HCT116 (cell line): ENCODE results near the gene KCNH3. TPM values are rescaled to one million over a fixed set of nuclear protein-coding genes. Genes with fewer than 3 reads are reported as not detected.

ENCODE experiments used
- ATAC-seq: fragments of 200-7000 bp; cut with Tn5 transposase; 2 replicates; pipeline ENCODE4 v1.9.1; 2020; ENCODE audit warnings: mild to moderate bottlenecking, moderate library complexity
- BruUV-seq: library from RNA; stranded (reverse); fragments of 400-500 nt; replicated peaks from 2 replicates; lab custom pipeline; 2021; lab: Mats Ljungman, UMichigan
- CTCF ChIA-PET: fragments of 300-600 bp; sonication (Branson Sonifier 250); formaldehyde crosslinking; loops from one replicate; lab custom pipeline; 2021; ENCODE audit warnings: antibody characterized with exemption; lab: Charles Lee
- POLR2A ChIA-PET: fragments of 300-600, 350-600 bp; sonication (Branson Sonifier 250); formaldehyde crosslinking; loops from one replicate; lab custom pipeline; 2021; ENCODE audit warnings: antibody characterized with exemption; lab: Charles Lee
- RAD21 ChIA-PET, 2 experiments: fragments of 300-600 bp; sonication (Branson Sonifier 250); formaldehyde crosslinking; loops; one replicate each; lab custom pipeline; 2023; ENCODE audit warnings: low total read pairs in 2 of 2; ENCODE audit not compliant: uncharacterized antibody in 2 of 2, unreplicated experiment in 2 of 2, low non-redundant PET in 1 of 2; lab: Charles Lee
- DNase-seq: peaks from one replicate; pipeline ENCODE4 v3.0.0-alpha.2; 2010; ENCODE audit warnings: low read depth, low spot score
- H2AFZ ChIP-seq: fragments of 200-600 bp; shearing (Covaris generic), sonication (generic); 2 replicates; pipeline ENCODE4 v1.6.1; 2017; ENCODE audit warnings: low read depth, mixed run types, mixed read lengths, antibody characterized with exemption, low read length; ENCODE audit not compliant: poor library complexity, severe bottlenecking
- H3K27ac ChIP-seq: 2 replicates; pipeline ENCODE4 v1.5.1; 2012; ENCODE audit warnings: low read depth, low read length
- H3K27me3 ChIP-seq: fragments of 200-600 bp; sonication (generic); 2 replicates; pipeline ENCODE4 v1.6.1; 2016; ENCODE audit warnings: mixed run types, low read length, mixed read lengths; ENCODE audit not compliant: insufficient read depth
- H3K36me3 ChIP-seq, 2 experiments: fragments of 200-500 bp in 1 of 2; fragments of 200-600 bp in 1 of 2; sonication (Bioruptor generic) in 1 of 2; sonication (generic) in 1 of 2; 2 replicates each; pipeline versions ENCODE4 v1.5.1 to v1.6.1; 2014 to 2016; ENCODE audit warnings: low read length in 2 of 2, inconsistent platforms in 1 of 2, mixed read lengths in 1 of 2, mixed run types in 1 of 2; ENCODE audit not compliant: insufficient read depth in 2 of 2, control insufficient read depth in 1 of 2
- H3K4me1 ChIP-seq, 2 experiments: fragments of 200-600 bp in 1 of 2; sonication (generic) in 1 of 2; 2 replicates each; pipeline versions ENCODE4 v1.5.1 to v1.6.1; 2012 to 2017; ENCODE audit warnings: low read length in 2 of 2, inconsistent platforms in 1 of 2, mild to moderate bottlenecking in 1 of 2, mixed read lengths in 1 of 2, mixed run types in 1 of 2, moderate library complexity in 1 of 2; ENCODE audit not compliant: insufficient read depth in 2 of 2, control insufficient read depth in 1 of 2
- H3K4me2 ChIP-seq: fragments of 200-600 bp; sonication (generic); 2 replicates; pipeline ENCODE4 v1.6.1; 2017; ENCODE audit warnings: mixed run types, low read length, mixed read lengths
- H3K4me3 ChIP-seq, 2 experiments: fragments of 200-600 bp in 1 of 2; sonication (generic) in 1 of 2; replicated peaks in 1 of 2; 2 replicates each; pipeline ENCODE4 v1.5.1; 2011 to 2016; ENCODE audit warnings: low read length in 2 of 2, control low read depth in 1 of 2, low read depth in 1 of 2, mild to moderate bottlenecking in 1 of 2, mixed read lengths in 1 of 2, mixed run types in 1 of 2
- H3K79me2 ChIP-seq: fragments of 200-600 bp; sonication (generic); 2 replicates; pipeline ENCODE4 v1.6.1; 2017; ENCODE audit warnings: mild to moderate bottlenecking, mixed run types, low read length, moderate library complexity, mixed read lengths; ENCODE audit not compliant: insufficient read depth
- H3K9ac ChIP-seq: fragments of 200-600 bp; sonication (generic); 2 replicates; pipeline ENCODE4 v1.6.1; 2016; ENCODE audit warnings: low read length, mixed read lengths
- H3K9me2 ChIP-seq: fragments of 200-600 bp; sonication (generic), shearing (Covaris generic); 2 replicates; pipeline ENCODE4 v1.6.1; 2017; ENCODE audit warnings: mixed run types, mild to moderate bottlenecking, moderate library complexity; ENCODE audit not compliant: insufficient read depth
- H3K9me3 ChIP-seq, 2 experiments: fragments of 200-500 bp in 1 of 2; fragments of 200-600 bp in 1 of 2; sonication (Bioruptor generic) in 1 of 2; sonication (generic) in 1 of 2; 2 replicates each; pipeline ENCODE4 v1.6.1; 2014 to 2017; ENCODE audit warnings: low read length in 2 of 2, mixed read lengths in 2 of 2, inconsistent platforms in 1 of 2, low read depth in 1 of 2, mild to moderate bottlenecking in 1 of 2, mixed run types in 1 of 2, moderate library complexity in 1 of 2; ENCODE audit not compliant: control insufficient read depth in 1 of 2, insufficient read depth in 1 of 2
- H4K20me1 ChIP-seq: fragments of 200-600 bp; sonication (generic), shearing (Covaris generic); 2 replicates; pipeline ENCODE4 v1.6.1; 2017; ENCODE audit warnings: mixed run types, mild to moderate bottlenecking, moderate library complexity; ENCODE audit not compliant: insufficient read depth
- CBX3 ChIP-seq: IDR thresholded peaks from 2 replicates; pipeline ENCODE4 v1.6.1; 2012; ENCODE audit warnings: low read depth
- EZH2 ChIP-seq: fragments of 200-600 bp; sonication (generic); IDR thresholded peaks from 2 replicates; pipeline ENCODE4 v1.6.1; 2017; ENCODE audit warnings: antibody characterized with exemption, mixed run types
- EZH2phosphoT487 ChIP-seq: fragments of 200-600 bp; IDR thresholded peaks from 2 replicates; pipeline ENCODE4 v1.6.1; 2018; ENCODE audit warnings: antibody characterized with exemption, borderline replicate concordance
- ZFX ChIP-seq: fragments of 450-650 bp; IDR thresholded peaks from 2 replicates; pipeline ENCODE4 v1.6.1; 2017
- intact Hi-C: fragments of 100-400 bp; cut with micrococcal nuclease; formaldehyde crosslinking; loops from 2 replicates; pipeline ENCODE4 v1.10.0; 2022
- total RNA-seq: library from RNA; stranded (reverse); gene quantifications from one replicate; pipeline ENCODE4 v1.2.1, GENCODE V29; 2021; ENCODE audit not compliant: unreplicated experiment
- TF ChIP-seq, protein P1 (sequence below): IDR thresholded peaks from 2 replicates; pipeline ENCODE4 v1.6.1; 2011; ENCODE audit warnings: mild to moderate bottlenecking, low read length, moderate library complexity; ENCODE audit not compliant: insufficient replicate concordance; ENCODE audit errors: extremely low read depth

The KCNH3 gene
- total RNA-seq, 1 experiment from 2014 or later = 35.3 TPM

GRCh38 chr12:49543914-49544815 lies 5.3 kb downstream of the KCNH3 start:
- H3K4me3 ChIP-seq = no peak overlapping the region
- H3K4me2 ChIP-seq = no peak overlapping the region
- peaks cover 9 to 17% of the 10 kb centered on the region in 2 experiments for H3K4me1 ChIP-seq
- 0 out of 2 replicates have a peak, but pooled peaks have one; percentile 7 for TF ChIP-seq ZFX
- no peak for TF ChIP-seq EZH2phosphoT487
- TF ChIP-seq EZH2 = no peak
- TF ChIP-seq CBX3 = no peak
- TF ChIP-seq, protein P1, sequence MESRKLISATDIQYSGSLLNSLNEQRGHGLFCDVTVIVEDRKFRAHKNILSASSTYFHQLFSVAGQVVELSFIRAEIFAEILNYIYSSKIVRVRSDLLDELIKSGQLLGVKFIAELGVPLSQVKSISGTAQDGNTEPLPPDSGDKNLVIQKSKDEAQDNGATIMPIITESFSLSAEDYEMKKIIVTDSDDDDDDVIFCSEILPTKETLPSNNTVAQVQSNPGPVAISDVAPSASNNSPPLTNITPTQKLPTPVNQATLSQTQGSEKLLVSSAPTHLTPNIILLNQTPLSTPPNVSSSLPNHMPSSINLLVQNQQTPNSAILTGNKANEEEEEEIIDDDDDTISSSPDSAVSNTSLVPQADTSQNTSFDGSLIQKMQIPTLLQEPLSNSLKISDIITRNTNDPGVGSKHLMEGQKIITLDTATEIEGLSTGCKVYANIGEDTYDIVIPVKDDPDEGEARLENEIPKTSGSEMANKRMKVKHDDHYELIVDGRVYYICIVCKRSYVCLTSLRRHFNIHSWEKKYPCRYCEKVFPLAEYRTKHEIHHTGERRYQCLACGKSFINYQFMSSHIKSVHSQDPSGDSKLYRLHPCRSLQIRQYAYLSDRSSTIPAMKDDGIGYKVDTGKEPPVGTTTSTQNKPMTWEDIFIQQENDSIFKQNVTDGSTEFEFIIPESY = no peak
- ATAC-seq (no peak), DNase-seq (no peak)
- no peaks in the 10 kb centered on the region for H3K9me3 ChIP-seq
- H3K27me3 ChIP-seq = no peaks in the 10 kb centered on the region
- H3K9ac ChIP-seq = no peak overlapping the region
- no peak overlapping the region for H3K27ac ChIP-seq
- peaks cover 16% of the 10 kb centered on the region for H3K79me2 ChIP-seq
- peaks cover 0 to 7% of the 10 kb centered on the region in 2 experiments; a peak in 2 of 4 replicates for H3K36me3 ChIP-seq
- BruUV-seq = no TSS peak
- no peaks in the 10 kb centered on the region for H3K9me2 ChIP-seq
- POLR2A ChIA-PET = no interaction called here
- RAD21 ChIA-PET = interaction anchor here in 1 of 2 experiments (0.7 kb wide), 1 partner anchor 186 kb away, joined by 3 read pairs; no protein-coding TSS in a partner anchor
- CTCF ChIA-PET = no interaction called here
- intact Hi-C loops = no loop called here
- no peaks in the 10 kb centered on the region for H4K20me1 ChIP-seq
- no peak overlapping the region for H2AFZ ChIP-seq
